ENCODE results near the gene LTF.
A peak's percentile ranks its signal among the peaks of the same experiment; 100 is the strongest.

The LTF gene

GRCh38 chr3:46455231-46456115, 9.2 kb downstream of the LTF start:
- no peak for TF ChIP-seq CTCF (IDR thresholded peaks at IDR 0.05; ENCODE audit: borderline replicate concordance, control extremely low read depth, extremely low read depth, insufficient read depth, missing control alignments)
- peak; percentile 16 for DNase-seq (ENCODE audit: low spot score)
- in situ Hi-C loops (cut with MboI; ENCODE audit: low sequenced_read_pairs, unreplicated experiment) = no loop called here

DNA sequence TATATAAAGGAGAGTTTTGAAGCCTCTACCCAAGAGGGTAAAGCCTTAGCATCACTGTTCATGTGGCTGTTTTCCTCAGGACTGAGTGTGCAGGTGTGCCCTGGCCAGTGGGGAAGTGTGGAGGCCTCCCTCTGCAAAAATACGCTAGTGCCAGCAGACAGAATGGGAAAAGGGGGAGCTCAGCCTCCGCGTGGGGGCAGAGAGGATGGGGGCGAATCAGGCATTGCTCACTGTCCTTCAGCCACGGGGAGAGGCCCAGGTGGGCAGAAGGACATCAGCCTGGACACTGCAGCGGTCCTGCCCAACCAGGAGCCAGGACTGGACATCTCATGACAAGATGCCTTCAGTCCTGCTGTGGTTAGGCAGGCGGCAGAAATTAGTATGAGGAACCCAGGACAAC, 10.1 kb downstream of the LTF start:
- TF ChIP-seq CTCF (IDR thresholded peaks at IDR 0.05; ENCODE audit: borderline replicate concordance, control extremely low read depth, extremely low read depth, insufficient read depth, missing control alignments) = no peak
- DNase-seq (ENCODE audit: low spot score) = no peak
- in situ Hi-C loops (cut with MboI; ENCODE audit: low sequenced_read_pairs, unreplicated experiment) = no loop called here

DNA sequence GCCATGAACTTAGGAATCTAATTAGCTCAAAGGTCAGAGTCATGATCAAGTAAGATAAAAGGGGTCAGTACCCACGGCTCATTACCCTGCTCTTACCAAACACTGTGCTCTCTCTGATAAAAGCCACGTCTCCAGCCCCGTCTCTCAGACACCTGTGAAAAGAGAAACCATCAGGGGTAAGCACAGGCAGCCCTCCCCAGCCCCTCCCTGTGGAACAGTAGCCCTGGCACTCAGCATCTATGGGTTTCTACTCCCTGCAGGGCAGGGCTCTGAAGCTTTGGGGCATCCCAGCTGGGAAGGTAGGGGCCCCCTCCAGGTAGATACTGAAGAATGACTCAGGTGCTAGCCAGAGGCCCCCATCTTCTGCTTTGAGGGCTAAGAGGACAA, 10.5 kb downstream of the LTF start:
- in situ Hi-C loops (cut with MboI; ENCODE audit: low sequenced_read_pairs, unreplicated experiment) = no loop called here
- no peak for DNase-seq (ENCODE audit: low spot score)
- TF ChIP-seq CTCF (IDR thresholded peaks at IDR 0.05; ENCODE audit: borderline replicate concordance, control extremely low read depth, extremely low read depth, insufficient read depth, missing control alignments) = no peak

DNA sequence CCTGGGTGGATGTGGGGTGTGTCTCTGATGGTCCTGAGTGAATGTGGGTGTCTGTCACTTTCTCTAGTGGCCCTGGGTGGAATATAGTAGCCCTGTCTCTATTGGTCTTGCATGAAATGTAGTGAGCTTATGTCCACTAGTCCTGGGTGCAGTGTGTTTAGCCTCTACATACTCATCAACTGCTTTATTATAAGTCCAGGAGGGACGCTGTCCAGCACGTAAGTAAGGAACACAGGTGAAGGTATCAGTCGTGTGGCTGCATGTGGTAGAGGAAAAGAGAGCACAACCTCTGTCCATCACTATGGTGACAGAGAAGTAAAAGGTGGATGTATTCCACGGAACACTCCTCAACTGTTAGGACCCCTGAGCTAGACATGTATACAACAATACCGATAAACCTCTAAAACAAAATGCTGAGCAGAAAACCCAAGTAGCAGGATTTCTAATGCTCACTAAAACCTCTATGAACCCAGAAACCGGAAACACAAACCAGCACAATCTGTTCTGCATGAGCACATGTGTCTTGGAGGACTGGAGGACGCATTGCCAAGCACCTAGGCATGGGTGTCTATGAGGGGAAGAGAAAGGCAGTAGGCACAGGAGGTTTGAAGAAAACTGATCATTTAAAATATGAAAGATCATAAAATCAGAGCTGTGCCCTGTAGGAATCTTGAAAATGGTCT, 11.0 kb downstream of the LTF start:
- no peak for TF ChIP-seq CTCF (IDR thresholded peaks at IDR 0.05; ENCODE audit: borderline replicate concordance, control extremely low read depth, extremely low read depth, insufficient read depth, missing control alignments)
- DNase-seq (ENCODE audit: low spot score) = no peak
- in situ Hi-C loops (cut with MboI; ENCODE audit: low sequenced_read_pairs, unreplicated experiment) = no loop called here

- in situ Hi-C loops (cut with MboI; ENCODE audit: low sequenced_read_pairs, unreplicated experiment) = no loop called here
- TF ChIP-seq CTCF (IDR thresholded peaks at IDR 0.05; ENCODE audit: borderline replicate concordance, control extremely low read depth, extremely low read depth, insufficient read depth, missing control alignments) = peak; percentile 31
- DNase-seq (ENCODE audit: low spot score) = no peak
Measured at GRCh38 chr3:46449755-46450552, 14.8 kb downstream of the LTF start.

DNA sequence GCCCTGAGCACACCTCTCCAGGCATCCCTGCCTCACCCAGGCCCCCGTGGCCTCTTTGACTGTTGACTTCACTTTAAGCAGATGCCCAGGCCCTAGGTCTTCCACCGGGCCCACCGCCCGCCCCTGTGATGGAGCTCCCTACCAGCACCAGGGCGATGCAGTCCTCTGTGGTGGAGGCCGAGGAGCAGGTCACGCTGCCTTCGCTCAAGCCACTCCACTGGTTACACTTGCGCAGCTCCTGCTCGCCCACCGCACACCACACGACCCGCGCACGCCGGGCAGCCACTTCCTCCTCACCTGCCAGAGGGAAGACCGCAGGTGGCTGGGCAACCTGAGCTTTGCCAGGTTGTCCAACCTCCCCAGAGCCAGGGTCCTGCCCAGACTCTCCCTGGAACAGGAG, 16.0 kb downstream of the LTF start:
- in situ Hi-C loops (cut with MboI; ENCODE audit: low sequenced_read_pairs, unreplicated experiment) = no loop called here
- DNase-seq (ENCODE audit: low spot score) = no peak
- TF ChIP-seq CTCF (IDR thresholded peaks at IDR 0.05; ENCODE audit: borderline replicate concordance, control extremely low read depth, extremely low read depth, insufficient read depth, missing control alignments) = no peak

Data from GM13976 (cell line).